ENCODE measurements around the gene CERS2. TPM values are rescaled to one million over a fixed set of nuclear protein-coding genes. Genes with fewer than 3 reads are reported as not detected.

Gene CERS2
- total and polyA plus RNA-seq, 2 of the 13 experiments (the other 11 are each of a cell fraction or from before 2014, with no cell fraction given), result 269 to 298 TPM

GRCh38 chr1:150972417-150972940 lies 2.2 kb downstream of the CERS2 start (continued):
- TF ChIP-seq ZBTB1 (CRISPR knock-in tag; IDR thresholded peaks at IDR 0.05; ENCODE audit: borderline replicate concordance), result no peak
- no peak for TF ChIP-seq ZNF670 (CRISPR knock-in tag; IDR thresholded peaks at IDR 0.05; ENCODE audit: borderline replicate concordance)
- 0 out of 2 replicates have a peak, but pooled peaks have one; percentile 3 for TF ChIP-seq SMC3 (IDR thresholded peaks at IDR 0.05; ENCODE audit: low read length)

- Histone ChIP-seq H3K4me1 (ENCODE audit: insufficient read depth, low read length) (peaks cover 64% of the 10 kb centered on the region), H4K20me1 (ENCODE audit: insufficient read depth, low read length) (peaks cover 21% of the 10 kb centered on the region), H3K27ac (ENCODE audit: extremely low read length, insufficient read depth, low read length) (peak overlapping the region; percentile 96), H3K79me2 (ENCODE audit: insufficient read depth, low read length) (peaks cover 63% of the 10 kb centered on the region), H3K4me2 (ENCODE audit: low read depth, low read length) (peak overlapping the region; percentile 98), H3K36me3 (replicated peaks in 1 of 2; ENCODE audit: control insufficient read depth in 1 of 2, insufficient read depth in 2 of 2, low read length in 2 of 2) (peaks cover 15 to 26% of the 10 kb centered on the region in 2 experiments), H3K9ac (ENCODE audit: insufficient read depth, low read depth, low read length) (peak overlapping the region; percentile 97), H2AFZ (ENCODE audit: low read length) (no peak overlapping the region), H3K4me3 (replicated peaks in 1 of 3; ENCODE audit: insufficient read depth in 1 of 3, low read depth in 2 of 3, low read length in 3 of 3) (peak overlapping the region; percentile 71 to 95 (median 89)), H3K9me3 (ENCODE audit: low read length) (no peaks in the 10 kb centered on the region), H3K27me3 (ENCODE audit: control insufficient read depth in 1 of 2, insufficient read depth in 2 of 2, low read length in 2 of 2) (no peaks in the 10 kb centered on the region; a peak in 1 of 5 replicates)
- WGBS (ENCODE audit: low lambda C conversion rate), result 3% methylated on average over 5 of the region's 6 CpGs
- FAIRE-seq (peak; percentile 12), ATAC-seq (peak; percentile 50), DNase-seq (ENCODE audit: low spot score) (peak; percentile 87)
- in situ Hi-C loops (cut with HindIII; ENCODE audit: extremely low pct_ligation_motif_present, low pct_unique_long_range_greater_than_20kb) (no loop called here), intact Hi-C loops (cut with micrococcal nuclease; ENCODE audit: unreplicated experiment) (loop anchor here (5.0 kb wide), 1 partner anchor 36 kb away; the partner anchor contains the start of genes MINDY1 and PRUNE1)
- ChIA-PET POLR2A (interaction anchor here (0.6 to 10.3 kb wide), 18 partner anchors 9 to 403 kb away, joined by 3 to 114 read pairs (median 6); partner anchors contain the start of genes ANXA9, ENSA, MINDY1 and SETDB1), CTCF (ENCODE audit: low intra/inter-chr PET ratio, low total read pairs) (interaction anchor here (2.5 kb wide), 1 partner anchor 9 kb away, joined by 18 read pairs; the partner anchor contains the start of gene ANXA9)
- BruUV-seq (replicated peaks), result no TSS peak
- TF ChIP-seq ZNF549 (CRISPR knock-in tag; IDR thresholded peaks at IDR 0.05), result no peak
- no peak for TF ChIP-seq RARG (CRISPR knock-in tag; IDR thresholded peaks at IDR 0.05; ENCODE audit: low read depth)
- no peak for TF ChIP-seq ZNF790 (CRISPR knock-in tag; IDR thresholded peaks at IDR 0.05; ENCODE audit: borderline replicate concordance)
- peak; percentile 64; the same call in 1 of the 2 replicates for TF ChIP-seq SALL2 (CRISPR knock-in tag; IDR thresholded peaks at IDR 0.05)
- no peak for TF ChIP-seq ZNF652 (CRISPR knock-in tag; IDR thresholded peaks at IDR 0.05; ENCODE audit: borderline replicate concordance, low read depth)
- TF ChIP-seq, protein P1, sequence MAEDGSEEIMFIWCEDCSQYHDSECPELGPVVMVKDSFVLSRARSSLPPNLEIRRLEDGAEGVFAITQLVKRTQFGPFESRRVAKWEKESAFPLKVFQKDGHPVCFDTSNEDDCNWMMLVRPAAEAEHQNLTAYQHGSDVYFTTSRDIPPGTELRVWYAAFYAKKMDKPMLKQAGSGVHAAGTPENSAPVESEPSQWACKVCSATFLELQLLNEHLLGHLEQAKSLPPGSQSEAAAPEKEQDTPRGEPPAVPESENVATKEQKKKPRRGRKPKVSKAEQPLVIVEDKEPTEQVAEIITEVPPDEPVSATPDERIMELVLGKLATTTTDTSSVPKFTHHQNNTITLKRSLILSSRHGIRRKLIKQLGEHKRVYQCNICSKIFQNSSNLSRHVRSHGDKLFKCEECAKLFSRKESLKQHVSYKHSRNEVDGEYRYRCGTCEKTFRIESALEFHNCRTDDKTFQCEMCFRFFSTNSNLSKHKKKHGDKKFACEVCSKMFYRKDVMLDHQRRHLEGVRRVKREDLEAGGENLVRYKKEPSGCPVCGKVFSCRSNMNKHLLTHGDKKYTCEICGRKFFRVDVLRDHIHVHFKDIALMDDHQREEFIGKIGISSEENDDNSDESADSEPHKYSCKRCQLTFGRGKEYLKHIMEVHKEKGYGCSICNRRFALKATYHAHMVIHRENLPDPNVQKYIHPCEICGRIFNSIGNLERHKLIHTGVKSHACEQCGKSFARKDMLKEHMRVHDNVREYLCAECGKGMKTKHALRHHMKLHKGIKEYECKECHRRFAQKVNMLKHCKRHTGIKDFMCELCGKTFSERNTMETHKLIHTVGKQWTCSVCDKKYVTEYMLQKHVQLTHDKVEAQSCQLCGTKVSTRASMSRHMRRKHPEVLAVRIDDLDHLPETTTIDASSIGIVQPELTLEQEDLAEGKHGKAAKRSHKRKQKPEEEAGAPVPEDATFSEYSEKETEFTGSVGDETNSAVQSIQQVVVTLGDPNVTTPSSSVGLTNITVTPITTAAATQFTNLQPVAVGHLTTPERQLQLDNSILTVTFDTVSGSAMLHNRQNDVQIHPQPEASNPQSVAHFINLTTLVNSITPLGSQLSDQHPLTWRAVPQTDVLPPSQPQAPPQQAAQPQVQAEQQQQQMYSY (CRISPR knock-in tag; IDR thresholded peaks at IDR 0.05), result no peak; the same call in 1 of the 2 replicates
- TF ChIP-seq, protein P2, sequence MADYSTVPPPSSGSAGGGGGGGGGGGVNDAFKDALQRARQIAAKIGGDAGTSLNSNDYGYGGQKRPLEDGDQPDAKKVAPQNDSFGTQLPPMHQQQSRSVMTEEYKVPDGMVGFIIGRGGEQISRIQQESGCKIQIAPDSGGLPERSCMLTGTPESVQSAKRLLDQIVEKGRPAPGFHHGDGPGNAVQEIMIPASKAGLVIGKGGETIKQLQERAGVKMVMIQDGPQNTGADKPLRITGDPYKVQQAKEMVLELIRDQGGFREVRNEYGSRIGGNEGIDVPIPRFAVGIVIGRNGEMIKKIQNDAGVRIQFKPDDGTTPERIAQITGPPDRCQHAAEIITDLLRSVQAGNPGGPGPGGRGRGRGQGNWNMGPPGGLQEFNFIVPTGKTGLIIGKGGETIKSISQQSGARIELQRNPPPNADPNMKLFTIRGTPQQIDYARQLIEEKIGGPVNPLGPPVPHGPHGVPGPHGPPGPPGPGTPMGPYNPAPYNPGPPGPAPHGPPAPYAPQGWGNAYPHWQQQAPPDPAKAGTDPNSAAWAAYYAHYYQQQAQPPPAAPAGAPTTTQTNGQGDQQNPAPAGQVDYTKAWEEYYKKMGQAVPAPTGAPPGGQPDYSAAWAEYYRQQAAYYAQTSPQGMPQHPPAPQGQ (CRISPR knock-in tag; IDR thresholded peaks at IDR 0.05; ENCODE audit: borderline replicate concordance), result no peak
- TF ChIP-seq ZNF615 (CRISPR knock-in tag; IDR thresholded peaks at IDR 0.05; ENCODE audit: borderline replicate concordance), result no peak
- no peak for TF ChIP-seq TRIM22 (IDR thresholded peaks at IDR 0.05)
Measured at GRCh38 chr1:150971583-150972416, 2.8 kb downstream of the CERS2 start.
